ENCODE data around the gene FHIT.

- no peak for TF ChIP-seq CTCF (IDR thresholded peaks at IDR 0.05)
- no peak for TF ChIP-seq POLR2A (IDR thresholded peaks at IDR 0.05)
- no peak for TF ChIP-seq EP300 (IDR thresholded peaks at IDR 0.05)
Observed at GRCh38 chr3:61058836-61059235, 192.4 kb downstream of the FHIT start.
